Epidermal melanocyte (primary cell): Measurements from ENCODE around the gene NEK6.

Experiments used
- DNase-seq: peaks from one replicate; pipeline ENCODE4 v3.0.0; 2011; ENCODE audit warnings: low spot score; ENCODE audit not compliant: insufficient read length

NEK6 gene

GRCh38 chr9:124352616-124353015 lies 94.9 kb downstream of the NEK6 start:
- no peak for DNase-seq

GRCh38 chr9:124353166-124353768 lies 95.5 kb downstream of the NEK6 start:
- no peak for DNase-seq

- DNase-seq: no peak
Measured at GRCh38 chr9:124353811-124354274, 96.1 kb downstream of the NEK6 start.

- no peak for DNase-seq
Measured at GRCh38 chr9:124354346-124355038, 96.7 kb downstream of the NEK6 start.

GRCh38 chr9:124355039-124355940 lies 97.5 kb downstream of the NEK6 start:
- no peak for DNase-seq

GRCh38 chr9:124355941-124356744 lies 98.4 kb downstream of the NEK6 start:
- DNase-seq: no peak

GRCh38 chr9:124356745-124357390 lies 99.1 kb downstream of the NEK6 start:
- DNase-seq: no peak

GRCh38 chr9:124357721-124358361 lies 100.1 kb downstream of the NEK6 start:
- DNase-seq: no peak

GRCh38 chr9:124358631-124359030 lies 100.9 kb downstream of the NEK6 start:
- no peak for DNase-seq

GRCh38 chr9:124359426-124359825 lies 101.7 kb downstream of the NEK6 start:
- DNase-seq: no peak

- no peak for DNase-seq
Measured at GRCh38 chr9:124359855-124360678, 102.3 kb downstream of the NEK6 start.

GRCh38 chr9:124361128-124361527 lies 103.4 kb downstream of the NEK6 start:
- DNase-seq: no peak

- DNase-seq: no peak
Measured at GRCh38 chr9:124363326-124364096, 105.8 kb downstream of the NEK6 start.

- DNase-seq: no peak
Measured at GRCh38 chr9:124364141-124364540, 106.4 kb downstream of the NEK6 start.

GRCh38 chr9:124365036-124365435 lies 107.3 kb downstream of the NEK6 start:
- no peak for DNase-seq

- DNase-seq: no peak
Measured at GRCh38 chr9:124366476-124367220, 108.9 kb downstream of the NEK6 start.

- no peak for DNase-seq
Measured at GRCh38 chr9:124368692-124369091, 110.9 kb downstream of the NEK6 start.

- DNase-seq: no peak
Measured at GRCh38 chr9:124369231-124369797, 111.6 kb downstream of the NEK6 start.
